HepG2 (cell line): Measurements from ENCODE around the gene OR5K1.

Experiments used
- POLR2AphosphoS5 ChIP-seq: IDR thresholded peaks from 2 replicates; pipeline ENCODE4 v1.6.1; 2012; ENCODE audit warnings: low read depth, low read length
- ZBTB8A ChIP-seq: sonication (generic); formaldehyde crosslinking; IDR thresholded peaks from 2 replicates; pipeline ENCODE4 v1.4.0; 2020; ENCODE audit warnings: mild to moderate bottlenecking, low read depth, missing genetic modification reagents, borderline replicate concordance
- ZNF274 ChIP-seq: sonication (generic); formaldehyde crosslinking; IDR thresholded peaks from 2 replicates; pipeline ENCODE4 v1.5.1; 2020; ENCODE audit warnings: mild to moderate bottlenecking, missing genetic modification reagents
- TF ChIP-seq, protein P1 (sequence below): sonication (generic); formaldehyde crosslinking; IDR thresholded peaks from 2 replicates; pipeline ENCODE4 v1.5.0; 2020; ENCODE audit warnings: mild to moderate bottlenecking, missing genetic modification reagents, moderate library complexity

- TF ChIP-seq ZNF274 (CRISPR knock-in tag) (no peak), POLR2AphosphoS5 (no peak), ZBTB8A (CRISPR knock-in tag) (no peak)
- TF ChIP-seq, protein P1, sequence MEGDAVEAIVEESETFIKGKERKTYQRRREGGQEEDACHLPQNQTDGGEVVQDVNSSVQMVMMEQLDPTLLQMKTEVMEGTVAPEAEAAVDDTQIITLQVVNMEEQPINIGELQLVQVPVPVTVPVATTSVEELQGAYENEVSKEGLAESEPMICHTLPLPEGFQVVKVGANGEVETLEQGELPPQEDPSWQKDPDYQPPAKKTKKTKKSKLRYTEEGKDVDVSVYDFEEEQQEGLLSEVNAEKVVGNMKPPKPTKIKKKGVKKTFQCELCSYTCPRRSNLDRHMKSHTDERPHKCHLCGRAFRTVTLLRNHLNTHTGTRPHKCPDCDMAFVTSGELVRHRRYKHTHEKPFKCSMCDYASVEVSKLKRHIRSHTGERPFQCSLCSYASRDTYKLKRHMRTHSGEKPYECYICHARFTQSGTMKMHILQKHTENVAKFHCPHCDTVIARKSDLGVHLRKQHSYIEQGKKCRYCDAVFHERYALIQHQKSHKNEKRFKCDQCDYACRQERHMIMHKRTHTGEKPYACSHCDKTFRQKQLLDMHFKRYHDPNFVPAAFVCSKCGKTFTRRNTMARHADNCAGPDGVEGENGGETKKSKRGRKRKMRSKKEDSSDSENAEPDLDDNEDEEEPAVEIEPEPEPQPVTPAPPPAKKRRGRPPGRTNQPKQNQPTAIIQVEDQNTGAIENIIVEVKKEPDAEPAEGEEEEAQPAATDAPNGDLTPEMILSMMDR (CRISPR knock-in tag) = no peak
Observed at GRCh38 chr3:98501270-98501669, 38.3 kb downstream of the OR5K1 start.
